Gastrocnemius medialis (tissue), 4 donors: ENCODE measurements around the gene THADA. TPM values are rescaled to one million over a fixed set of nuclear protein-coding genes. Genes with fewer than 3 reads are reported as not detected.
A peak's percentile ranks its signal among the peaks of the same experiment; 100 is the strongest.

Source experiments
- ATAC-seq, 2 donors: fragments of 150-250 bp; one replicate each; pipeline ENCODE4 v1.9.1; 2016
- DNase-seq, 2 donors: peaks; one replicate each; pipeline ENCODE4 v3.0.0-alpha.2; 2019
- H3K27ac ChIP-seq, 4 donors: fragments of 200-600 bp; sonication (generic); 1 replicate in 1 of 4; 2 replicates in 3 of 4; pipeline ENCODE4 v1.5.1; 2016 to 2018; ENCODE audit warnings: mild to moderate bottlenecking in 2 of 4, moderate library complexity in 1 of 4
- H3K27me3 ChIP-seq, 3 donors: fragments of 200-600 bp; sonication (generic) in 2 of 3; 1 replicate in 1 of 3; 2 replicates in 2 of 3; pipeline versions ENCODE4 v1.5.1 to v1.6.0; 2016 to 2019; ENCODE audit warnings: mild to moderate bottlenecking in 1 of 3, moderate library complexity in 1 of 3
- H3K36me3 ChIP-seq, 2 donors: fragments of 200-600 bp; sonication (generic) in 1 of 2; one replicate each; pipeline ENCODE4 v1.5.1; 2017 to 2018
- H3K4me1 ChIP-seq, 2 donors: fragments of 200-600 bp; sonication (generic) in 1 of 2; one replicate each; pipeline ENCODE4 v1.5.1; 2016 to 2017; ENCODE audit warnings: mild to moderate bottlenecking in 2 of 2
- H3K4me3 ChIP-seq, 4 donors: fragments of 200-600 bp; sonication (generic) in 3 of 4; 1 replicate in 1 of 4; 2 replicates in 3 of 4; pipeline ENCODE4 v1.5.1; 2016 to 2019; ENCODE audit warnings: mild to moderate bottlenecking in 2 of 4
- H3K9me3 ChIP-seq, 3 donors: fragments of 200-600 bp; sonication (generic) in 2 of 3; 1 replicate in 1 of 3; 2 replicates in 2 of 3; pipeline ENCODE4 v1.5.1; 2016 to 2019
- POLR2A ChIP-seq, 2 donors: fragments of 450-650 bp; IDR thresholded peaks; one replicate each; pipeline ENCODE4 v1.6.1; 2017; ENCODE audit warnings: antibody characterized with exemption in 2 of 2, mild to moderate bottlenecking in 2 of 2, moderate library complexity in 2 of 2
- in situ Hi-C, 4 donors: fragments of 200-750 bp; cut with MboI; loops; one replicate each; pipeline versions ENCODE4 v1.15.0 to v1.8.0; 2017; ENCODE audit warnings: low sequenced_read_pairs in 4 of 4
- intact Hi-C: fragments of 100-400 bp; cut with DNase I; formaldehyde crosslinking; loops from one replicate; pipeline ENCODE4 v1.15.1; 2023; ENCODE audit warnings: low total_unique reads
- total RNA-seq, 4 donors: library from RNA; depleted of rRNA; stranded (reverse); fragments of >200 nt; gene quantifications; one replicate each; pipeline versions ENCODE4 v1.1.0 to v1.2.3, GENCODE V29; 2016
- TF ChIP-seq, protein P1 (sequence below), 5 experiments: fragments of 450-650 bp in 3 of 5; fragments of 200-600 bp in 2 of 5; sonication (generic) in 2 of 5; IDR thresholded peaks in 4 of 5; conservative IDR thresholded peaks in 1 of 5; 1 replicate in 4 of 5; 2 replicates in 1 of 5; pipeline ENCODE4 v1.5.1; 2016 to 2019; ENCODE audit warnings: antibody characterized with exemption in 5 of 5, mild to moderate bottlenecking in 3 of 5, moderate library complexity in 3 of 5

The THADA gene
- total RNA-seq, 4 donors from 2014 or later = 13.6 to 19.0 (median 16.2) TPM

DNA sequence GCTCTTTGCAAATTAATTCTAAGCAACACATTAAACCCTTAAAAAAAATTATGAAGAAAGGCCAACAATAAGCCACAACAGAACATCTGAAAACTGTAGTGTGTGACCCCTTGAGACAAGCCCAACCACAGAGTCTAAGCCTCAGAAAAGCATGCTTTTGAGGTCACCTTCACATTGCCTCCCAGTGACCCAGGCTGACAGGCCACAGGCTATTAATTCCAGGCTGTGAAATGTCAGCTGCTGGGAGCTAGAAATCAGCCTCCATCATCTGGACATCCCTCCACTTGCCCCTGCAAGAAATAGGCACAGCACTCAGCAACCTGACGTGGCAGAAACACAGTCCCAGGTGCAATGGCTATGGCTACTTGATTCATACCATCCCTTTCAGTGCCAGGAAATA lies 190.0 kb downstream of the THADA start:
- H3K4me3 ChIP-seq = no peak overlapping the region
- intact Hi-C loops (no loop called here), in situ Hi-C loops (no loop called here)
- DNase-seq = no peak
- TF ChIP-seq, protein P1, sequence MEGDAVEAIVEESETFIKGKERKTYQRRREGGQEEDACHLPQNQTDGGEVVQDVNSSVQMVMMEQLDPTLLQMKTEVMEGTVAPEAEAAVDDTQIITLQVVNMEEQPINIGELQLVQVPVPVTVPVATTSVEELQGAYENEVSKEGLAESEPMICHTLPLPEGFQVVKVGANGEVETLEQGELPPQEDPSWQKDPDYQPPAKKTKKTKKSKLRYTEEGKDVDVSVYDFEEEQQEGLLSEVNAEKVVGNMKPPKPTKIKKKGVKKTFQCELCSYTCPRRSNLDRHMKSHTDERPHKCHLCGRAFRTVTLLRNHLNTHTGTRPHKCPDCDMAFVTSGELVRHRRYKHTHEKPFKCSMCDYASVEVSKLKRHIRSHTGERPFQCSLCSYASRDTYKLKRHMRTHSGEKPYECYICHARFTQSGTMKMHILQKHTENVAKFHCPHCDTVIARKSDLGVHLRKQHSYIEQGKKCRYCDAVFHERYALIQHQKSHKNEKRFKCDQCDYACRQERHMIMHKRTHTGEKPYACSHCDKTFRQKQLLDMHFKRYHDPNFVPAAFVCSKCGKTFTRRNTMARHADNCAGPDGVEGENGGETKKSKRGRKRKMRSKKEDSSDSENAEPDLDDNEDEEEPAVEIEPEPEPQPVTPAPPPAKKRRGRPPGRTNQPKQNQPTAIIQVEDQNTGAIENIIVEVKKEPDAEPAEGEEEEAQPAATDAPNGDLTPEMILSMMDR (IDR thresholded peaks at IDR 0.05 in 4 of 5, conservative IDR thresholded peaks at IDR 0.05 in 1 of 5) = no peak
- no peak for TF ChIP-seq POLR2A (IDR thresholded peaks at IDR 0.05)
- no peaks in the 10 kb centered on the region for H3K27me3 ChIP-seq
- no peaks in the 10 kb centered on the region for H3K36me3 ChIP-seq
- H3K9me3 ChIP-seq = no peaks in the 10 kb centered on the region
- H3K4me1 ChIP-seq = peaks cover 10 to 26% of the 10 kb centered on the region in 2 donors
- no peak overlapping the region for H3K27ac ChIP-seq
- no peak for ATAC-seq

DNA sequence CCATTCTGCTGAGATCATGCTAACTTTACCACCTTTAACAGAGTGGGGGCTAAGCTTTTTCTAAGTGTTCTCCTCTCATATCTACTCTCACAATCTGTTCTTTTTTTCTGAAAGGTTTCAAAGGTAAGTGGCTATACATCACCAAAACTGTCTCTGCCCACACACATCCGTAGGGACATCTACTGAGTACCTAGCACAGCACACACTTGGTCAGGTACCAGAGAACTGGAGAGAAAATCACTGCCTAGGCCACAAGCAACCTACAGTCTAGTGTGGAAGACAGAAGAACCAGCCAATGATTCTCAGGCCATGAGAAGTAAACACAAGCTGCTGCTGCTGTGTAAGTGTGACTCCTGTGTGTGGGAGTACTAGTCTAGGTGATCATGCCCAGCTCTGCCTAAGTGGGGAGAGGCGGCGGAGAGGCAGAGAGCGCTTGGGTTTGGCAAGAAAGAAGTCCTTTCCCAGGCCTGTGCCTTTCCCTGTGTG lies 193.3 kb downstream of the THADA start:
- in situ Hi-C loops (no loop called here), intact Hi-C loops (no loop called here)
- peaks cover 29 to 40% of the 10 kb centered on the region in 2 donors for H3K4me1 ChIP-seq
- DNase-seq = no peak
- H3K4me3 ChIP-seq = no peak overlapping the region
- no peaks in the 10 kb centered on the region for H3K9me3 ChIP-seq
- H3K27ac ChIP-seq = no peak overlapping the region
- no peaks in the 10 kb centered on the region for H3K36me3 ChIP-seq
- no peak for TF ChIP-seq POLR2A (IDR thresholded peaks at IDR 0.05)
- TF ChIP-seq, protein P1 (IDR thresholded peaks at IDR 0.05 in 4 of 5, conservative IDR thresholded peaks at IDR 0.05 in 1 of 5) = no peak
- ATAC-seq = no peak
- no peaks in the 10 kb centered on the region for H3K27me3 ChIP-seq

DNA sequence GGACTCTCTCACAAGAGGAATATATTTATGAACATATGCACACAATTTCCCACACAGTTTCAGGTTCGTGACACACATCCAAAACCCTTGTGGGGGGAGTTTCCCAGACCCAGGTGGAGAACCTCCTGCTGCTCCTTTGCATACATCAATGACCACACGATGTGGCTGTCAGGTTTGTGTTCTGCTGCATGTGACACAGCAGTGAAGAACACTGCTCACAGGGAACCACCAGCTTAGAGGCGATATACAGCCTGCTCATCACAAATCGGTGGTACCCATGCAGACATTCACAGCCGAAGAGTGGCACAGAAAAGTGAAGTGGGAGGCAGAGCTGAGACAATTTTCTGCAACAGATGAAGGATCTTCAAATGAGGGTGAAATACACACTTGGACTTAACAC lies 193.8 kb downstream of the THADA start:
- in situ Hi-C loops = no loop called here
- DNase-seq (no peak), ATAC-seq (no peak)
- H3K9me3 ChIP-seq = no peaks in the 10 kb centered on the region
- no peak overlapping the region for H3K4me3 ChIP-seq
- no peaks in the 10 kb centered on the region for H3K36me3 ChIP-seq
- H3K27me3 ChIP-seq = no peaks in the 10 kb centered on the region
- intact Hi-C loops = no loop called here
- peaks cover 29 to 36% of the 10 kb centered on the region in 2 donors for H3K4me1 ChIP-seq
- no peak overlapping the region for H3K27ac ChIP-seq
- no peak for TF ChIP-seq POLR2A (IDR thresholded peaks at IDR 0.05)
- TF ChIP-seq, protein P1 (IDR thresholded peaks at IDR 0.05 in 4 of 5, conservative IDR thresholded peaks at IDR 0.05 in 1 of 5) = no peak

- in situ Hi-C loops = no loop called here
- Histone ChIP-seq H3K27ac (peak overlapping the region in 2 of 4 donors; percentile 0 to 26), H3K9me3 (no peaks in the 10 kb centered on the region), H3K36me3 (no peaks in the 10 kb centered on the region), H3K27me3 (no peaks in the 10 kb centered on the region), H3K4me1 (peaks cover 22 to 24% of the 10 kb centered on the region in 2 donors), H3K4me3 (no peak overlapping the region)
- DNase-seq = no peak
- intact Hi-C loops = no loop called here
- no peak for TF ChIP-seq POLR2A (IDR thresholded peaks at IDR 0.05)
- TF ChIP-seq, protein P1 (IDR thresholded peaks at IDR 0.05 in 4 of 5, conservative IDR thresholded peaks at IDR 0.05 in 1 of 5) = peak in 1 of 5 experiments; percentile 24
- ATAC-seq = peak; percentile 60 to 61
Measured at GRCh38 chr2:43400508-43400907, 195.3 kb downstream of the THADA start.
